ENCODE results near the gene DSN1.
A peak's percentile ranks its signal among the peaks of the same experiment; 100 is the strongest.

The DSN1 gene

DNA sequence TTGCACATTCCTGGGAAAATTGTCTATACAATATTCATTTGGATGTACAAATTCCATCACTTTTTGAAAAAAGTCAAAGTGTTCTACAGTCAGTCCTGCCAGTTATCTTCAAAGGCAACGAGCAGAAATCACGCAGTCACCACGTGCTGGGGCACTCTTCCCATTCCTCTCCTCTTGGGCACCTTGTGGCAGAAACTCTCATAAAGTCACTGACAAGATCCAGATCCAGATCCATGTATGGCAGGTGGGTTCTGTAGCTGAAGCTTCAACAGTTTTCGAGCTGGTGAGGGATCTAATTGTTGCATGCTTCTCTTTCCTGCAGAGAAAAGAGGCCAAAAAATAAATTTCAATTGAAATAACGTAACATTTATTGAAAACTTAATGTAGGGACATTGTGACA is 21.0 kb downstream of the DSN1 start:
- no peak for DNase-seq

DNA sequence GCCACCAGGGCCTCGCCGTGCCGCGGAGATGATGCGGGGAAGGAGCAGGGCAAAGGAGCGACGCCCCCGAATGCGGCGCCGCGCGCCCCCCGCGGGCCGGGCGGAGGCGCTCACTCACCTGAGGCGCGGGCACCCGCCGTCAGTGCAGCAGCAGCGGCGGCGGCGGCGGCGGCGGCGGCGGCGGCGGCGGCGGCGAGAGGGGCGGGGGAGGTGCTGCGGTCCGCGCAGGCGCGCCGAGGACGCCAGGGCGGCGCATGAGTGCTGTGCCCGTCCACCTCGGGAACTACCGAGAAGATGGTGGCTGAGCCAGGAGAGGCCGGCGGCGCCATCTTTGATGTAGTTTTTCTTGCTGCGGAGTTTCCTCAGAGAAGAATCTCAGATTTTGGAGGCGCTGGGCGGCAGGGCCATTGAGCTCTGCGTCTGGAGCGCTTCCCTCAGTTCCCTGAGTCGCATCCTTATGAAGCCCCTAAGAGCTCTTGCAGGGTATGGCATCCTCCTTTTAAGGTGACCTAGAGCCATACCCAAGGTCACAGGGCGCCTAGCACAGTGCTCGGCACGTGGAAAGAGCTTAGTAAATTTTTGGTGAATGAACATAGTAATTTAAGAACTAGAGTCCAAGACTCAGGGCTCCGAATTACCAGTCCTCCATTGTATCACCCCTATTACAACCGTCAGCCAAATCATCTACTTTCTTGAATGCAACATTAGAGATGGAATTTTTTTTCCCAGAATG is 27.5 kb downstream of the DSN1 start, which contains the start of gene NDRG3:
Gene NDRG3, minus strand, starts transcription at position 164 of the 733 bp plus-strand sequence. CDS start 24,355 bp downstream, outside the sequence.
- peak; percentile 91 for DNase-seq

DNA sequence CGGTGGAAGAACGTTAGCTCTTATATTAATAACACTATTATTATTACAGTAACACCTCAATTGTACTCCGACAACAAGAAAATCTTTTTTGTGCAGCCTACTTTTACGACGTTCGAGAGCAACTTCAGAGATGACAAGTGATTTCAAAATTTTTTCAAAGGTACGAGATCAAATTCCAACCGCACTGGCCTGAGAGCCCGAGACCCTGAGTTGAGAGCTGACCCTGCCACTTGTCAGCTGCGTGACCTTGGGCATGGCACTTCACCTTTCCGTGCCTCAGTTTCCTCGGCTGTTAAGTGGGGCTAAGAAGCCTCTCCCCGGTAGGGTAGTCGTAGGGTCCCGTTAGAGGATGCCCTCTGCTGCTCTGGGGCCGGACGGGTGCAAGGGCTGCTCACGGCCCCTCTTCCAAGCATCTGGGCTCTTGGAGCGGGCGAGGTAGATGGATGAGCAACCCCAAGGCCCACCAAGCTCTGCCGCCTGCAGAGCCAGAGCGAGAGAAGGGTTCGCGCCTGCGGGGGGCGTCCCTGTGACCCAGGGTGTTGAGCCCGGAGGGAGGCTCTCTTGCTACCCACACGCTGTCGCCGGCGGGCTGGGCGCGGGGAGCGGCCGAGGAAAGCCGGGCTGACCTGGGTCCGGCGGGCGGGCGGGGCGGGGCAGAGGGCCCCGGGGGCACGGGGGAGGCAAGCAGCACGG is 28.2 kb downstream of the DSN1 start:
- no peak for DNase-seq

DNA sequence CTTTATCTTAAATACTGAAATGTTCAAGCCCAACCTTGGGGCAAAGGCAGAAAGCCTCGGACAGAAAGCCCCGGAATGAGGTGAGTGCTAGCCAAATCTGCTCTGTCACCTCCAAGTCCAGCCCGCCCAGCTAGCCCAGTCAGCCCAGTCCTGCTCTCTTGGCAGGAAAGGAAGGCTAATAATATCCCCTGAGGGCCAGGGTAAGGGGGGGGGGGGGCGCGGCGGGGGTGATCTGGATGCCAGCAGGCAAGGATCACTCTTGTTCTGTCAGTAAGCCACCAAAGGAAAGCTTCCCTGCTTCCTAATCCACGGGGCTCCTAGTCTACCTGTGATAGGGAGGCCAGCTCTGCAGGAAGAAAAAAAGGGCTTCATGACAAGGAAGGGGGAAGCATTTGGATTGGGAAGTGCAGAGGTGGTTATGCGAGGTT is 28.8 kb downstream of the DSN1 start:
- no peak for DNase-seq

DNA sequence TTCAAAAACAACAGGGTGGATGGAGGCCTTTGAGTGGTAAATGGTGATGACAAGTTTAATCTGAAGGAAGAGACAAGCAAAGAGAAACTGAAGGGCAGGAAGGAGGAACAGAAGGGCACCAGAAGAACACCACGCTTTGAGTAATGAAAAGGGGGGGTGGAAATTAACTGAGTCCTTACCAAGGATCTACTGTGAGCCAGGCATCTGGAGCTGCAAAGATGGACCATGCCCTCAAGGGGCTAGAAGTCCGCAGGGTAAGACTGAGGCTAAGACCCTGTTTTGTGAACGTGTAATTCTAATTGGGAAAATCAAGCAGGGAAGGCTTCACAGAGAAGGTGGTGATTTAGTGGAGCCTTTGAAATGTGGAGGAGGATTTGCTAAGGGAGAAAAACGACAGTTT is 29.3 kb downstream of the DSN1 start:
- DNase-seq, result no peak

DNA sequence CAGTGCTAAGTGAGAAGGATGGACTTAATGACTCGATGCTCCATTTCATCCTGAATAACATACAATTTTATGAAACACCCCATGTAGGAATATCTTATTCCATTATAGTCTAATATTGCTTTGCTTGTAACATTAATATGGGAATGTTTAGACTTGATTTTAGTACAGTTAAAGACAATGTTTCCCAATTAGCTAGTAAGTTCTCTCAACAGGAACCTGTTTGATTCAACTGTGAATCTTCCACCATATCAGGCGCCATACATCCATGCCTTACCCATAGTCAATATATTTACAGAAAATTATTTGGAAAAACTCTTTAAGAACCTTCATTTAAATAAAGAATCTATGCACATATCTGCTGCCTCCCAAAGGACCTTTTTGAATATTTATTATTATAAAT is 31.0 kb downstream of the DSN1 start:
- no peak for DNase-seq

DNA sequence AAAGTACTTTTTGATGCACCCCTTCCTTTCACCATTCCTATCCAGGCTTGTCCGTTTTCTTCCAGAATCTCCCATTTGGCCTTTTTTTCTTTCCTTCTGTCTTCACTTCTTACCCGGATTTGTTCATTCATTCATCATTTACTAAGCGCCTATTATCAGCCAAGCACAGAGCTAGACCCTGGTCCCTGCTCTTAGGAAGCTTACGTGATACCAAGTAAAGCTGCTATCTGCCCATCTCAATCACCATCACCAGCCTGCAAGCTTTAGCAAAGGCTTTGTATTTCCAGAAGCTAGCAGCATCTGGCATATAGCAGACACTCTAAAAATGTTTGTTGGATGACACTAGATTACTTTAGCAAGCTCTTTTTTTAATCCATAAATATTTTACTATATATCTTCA is 32.5 kb downstream of the DSN1 start:
- DNase-seq, result no peak

DNA sequence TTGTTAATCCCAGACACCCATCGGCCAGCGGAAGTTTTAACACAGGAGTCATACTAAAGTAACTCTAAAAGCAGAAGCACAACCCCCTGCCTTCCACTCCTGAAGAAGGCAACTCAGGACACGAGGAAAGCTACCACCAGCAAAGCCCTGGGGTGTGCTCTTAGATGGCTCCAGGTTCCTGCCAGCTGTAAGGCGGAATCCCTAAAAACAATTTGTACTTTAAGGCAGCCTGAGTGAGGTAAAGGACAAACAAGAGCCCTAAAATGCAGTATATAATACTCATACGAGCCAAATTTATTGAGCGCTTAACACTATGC is 36.4 kb downstream of the DSN1 start:
- no peak for DNase-seq

DNA sequence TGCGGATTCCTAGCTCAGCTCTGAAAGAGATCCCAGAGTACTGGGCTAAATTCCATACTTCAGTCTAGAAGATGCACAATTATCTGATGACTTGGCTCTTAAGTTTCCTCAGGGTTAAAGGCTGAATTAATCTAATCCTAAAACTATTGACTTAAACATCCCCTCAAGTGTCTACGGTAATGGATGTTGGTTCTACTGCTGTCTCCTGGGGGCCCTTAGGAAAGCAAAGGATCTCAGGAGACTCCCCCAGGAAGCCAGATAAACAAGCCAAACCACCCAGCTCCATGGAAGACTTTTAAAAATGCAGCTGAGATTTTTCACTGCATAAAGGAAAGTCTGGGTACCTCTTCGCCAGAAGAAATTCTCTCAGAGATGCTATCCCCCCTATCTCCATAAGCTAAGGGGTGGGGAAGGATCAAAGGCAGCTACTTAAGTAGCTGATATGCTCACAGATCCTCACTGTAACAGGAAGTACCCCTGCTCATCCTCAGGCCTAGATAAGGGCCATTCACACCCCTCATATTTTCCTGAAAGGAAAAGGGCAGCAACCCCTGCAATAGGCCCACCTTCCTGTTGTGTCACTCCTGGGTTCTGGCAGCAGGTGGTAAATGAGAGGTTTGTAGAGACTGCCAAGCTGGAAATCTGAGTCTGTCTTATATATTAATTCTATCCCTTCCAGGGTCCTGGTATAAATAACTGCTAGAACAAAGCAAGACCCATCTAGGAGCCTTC is 36.9 kb downstream of the DSN1 start:
- DNase-seq, result no peak

DNA sequence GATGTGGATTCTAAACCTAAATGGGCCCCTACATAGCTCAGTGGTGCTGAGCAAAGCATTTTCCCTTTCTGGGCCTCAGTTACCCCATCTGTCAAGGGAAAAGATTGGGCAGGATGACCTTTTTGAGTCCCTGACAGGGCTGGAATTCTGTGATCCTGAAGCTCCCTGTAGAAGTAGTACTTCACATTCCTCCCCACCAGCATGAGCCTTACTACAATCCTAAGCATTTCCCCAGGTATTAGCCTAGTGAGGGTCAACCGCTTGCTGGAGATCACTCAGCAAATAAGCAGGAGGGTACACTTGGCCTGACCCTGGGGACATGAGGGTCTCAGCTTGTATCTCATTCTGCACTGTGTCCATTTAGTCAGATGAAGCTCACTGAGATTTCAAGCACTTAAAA is 41.1 kb downstream of the DSN1 start:
- DNase-seq, result no peak

DNA sequence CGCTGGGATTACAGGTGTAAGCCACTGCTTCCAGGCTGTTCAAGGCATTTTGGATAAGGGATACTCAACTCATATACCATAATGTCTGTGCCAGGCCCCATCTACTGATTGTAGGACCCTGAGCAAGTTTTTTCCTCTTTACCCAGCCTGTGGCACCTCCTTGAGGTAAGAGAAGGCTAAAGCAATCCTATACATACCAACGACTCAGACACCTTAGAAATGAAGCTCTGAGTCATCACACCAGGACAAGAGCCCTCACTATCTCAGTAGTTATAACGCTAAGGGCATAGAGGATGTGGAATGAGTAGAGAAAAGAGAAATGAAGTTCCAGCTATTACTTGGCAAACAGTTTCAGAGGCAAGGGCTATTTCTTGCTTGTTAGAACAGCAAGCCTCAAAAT is 44.6 kb downstream of the DSN1 start:
- DNase-seq, result no peak

DNA sequence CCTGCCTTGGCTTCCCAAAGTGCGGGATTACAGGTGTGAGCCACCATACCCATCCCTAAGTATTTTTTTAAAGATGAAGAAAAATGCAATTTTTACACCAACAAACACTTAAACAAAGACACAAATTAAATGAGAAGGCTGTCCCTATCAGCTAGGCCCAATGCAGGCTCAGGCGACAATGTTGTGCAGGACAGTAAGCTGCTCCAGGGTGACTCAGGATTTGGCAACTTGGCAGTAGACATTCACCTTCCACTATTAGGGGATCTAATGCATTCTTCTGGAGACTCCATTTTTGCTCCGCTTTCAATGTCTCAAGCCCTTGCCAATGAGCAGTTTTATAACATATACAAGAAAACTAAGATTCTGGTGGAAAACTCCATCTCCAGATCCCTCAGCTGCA is 47.4 kb downstream of the DSN1 start:
- DNase-seq, result no peak

DNA sequence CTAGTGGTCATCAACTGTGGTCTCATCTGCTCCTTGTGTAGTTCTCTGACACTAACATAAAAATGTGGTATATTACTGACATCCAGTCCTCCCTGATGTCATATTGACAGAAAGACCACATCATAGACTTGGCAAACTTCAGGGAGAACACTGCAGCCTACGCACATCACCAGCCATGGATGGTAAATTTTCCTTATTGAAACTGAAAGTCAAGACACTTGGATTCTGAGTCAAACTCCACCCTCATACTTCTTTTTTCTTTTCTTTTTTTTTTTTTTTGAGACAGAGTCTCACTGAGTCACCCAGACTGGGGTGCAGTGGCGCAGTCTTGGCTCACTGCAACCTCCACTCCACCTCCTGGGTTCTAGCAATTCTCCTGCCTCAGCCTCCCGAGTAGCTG is 53.1 kb downstream of the DSN1 start:
- DNase-seq, result no peak

DNA sequence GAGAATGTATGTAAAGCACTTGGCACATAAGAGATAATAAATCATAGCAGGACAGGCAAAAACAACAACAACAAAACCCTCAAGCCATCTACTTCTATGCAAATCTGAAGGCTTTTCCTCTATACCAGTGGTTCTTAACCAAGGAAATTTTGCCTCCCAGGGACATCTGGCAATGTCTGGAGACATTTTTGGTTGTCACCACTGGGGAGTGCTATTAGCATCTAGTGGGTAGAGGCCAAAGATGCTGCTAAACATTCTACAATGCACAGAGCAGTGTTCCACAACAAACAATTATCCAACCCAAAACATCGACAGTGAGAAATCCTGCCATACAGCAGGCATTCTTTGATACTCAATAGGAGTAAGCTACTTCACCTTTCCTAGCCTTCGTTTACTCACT is 55.9 kb downstream of the DSN1 start:
- no peak for DNase-seq

DNA sequence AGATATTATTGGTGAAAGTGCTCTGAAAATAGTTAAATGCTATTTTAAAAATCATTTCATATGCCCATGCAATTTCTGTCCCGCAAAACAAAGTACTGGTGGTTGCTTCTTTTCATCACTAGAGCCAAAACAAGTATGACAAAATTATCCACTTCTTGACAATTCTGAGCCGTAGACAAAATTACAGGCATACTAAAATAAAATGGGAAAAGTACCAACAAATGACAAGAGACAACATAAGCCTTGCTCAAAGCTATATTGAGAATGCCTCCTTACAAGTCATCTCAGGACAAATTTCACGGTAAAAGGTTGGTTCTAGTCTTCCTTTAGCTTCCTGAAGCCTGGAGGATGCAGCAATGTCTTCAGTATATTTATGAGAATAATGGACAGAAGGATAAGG is 56.5 kb downstream of the DSN1 start:
- DNase-seq, result no peak

DNA sequence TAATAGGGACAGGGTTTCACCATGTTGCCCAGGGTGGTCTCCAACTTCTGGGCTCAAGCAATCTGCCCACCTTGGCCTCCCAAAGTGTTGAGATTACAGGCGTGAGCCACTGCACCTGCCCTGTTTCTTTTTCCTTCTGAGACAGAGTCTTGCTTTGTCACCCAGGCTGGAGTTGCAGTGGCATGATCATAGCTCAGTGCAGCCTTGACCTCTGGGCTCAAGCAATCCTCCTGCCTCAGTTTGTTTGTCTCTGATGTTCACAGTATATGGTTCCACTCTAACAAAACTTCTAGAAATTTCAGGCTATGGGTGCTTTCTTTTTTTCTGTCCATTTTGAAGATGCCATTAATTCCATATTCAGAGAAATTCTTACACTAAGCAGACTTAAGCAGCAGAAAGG is 60.8 kb downstream of the DSN1 start:
- no peak for DNase-seq

DNA sequence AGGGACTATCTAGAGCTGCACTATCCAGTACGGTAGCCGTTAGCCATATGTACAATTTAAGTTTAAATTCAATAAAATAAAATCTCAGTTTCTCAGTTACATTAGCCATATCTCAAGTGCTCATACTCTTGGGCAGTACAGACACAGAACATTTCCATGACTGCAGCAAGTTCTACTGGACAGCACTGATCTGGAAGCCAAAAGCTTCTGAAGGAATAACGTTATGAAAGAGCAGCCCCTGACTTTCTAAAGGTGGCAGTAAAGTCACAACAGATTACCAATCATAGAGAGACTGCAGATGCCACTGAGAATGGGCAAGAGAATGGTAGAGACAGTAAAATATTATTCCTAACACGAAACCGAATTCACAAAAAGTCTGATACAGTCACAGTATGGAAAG is 64.4 kb downstream of the DSN1 start:
- DNase-seq, result no peak

DNA sequence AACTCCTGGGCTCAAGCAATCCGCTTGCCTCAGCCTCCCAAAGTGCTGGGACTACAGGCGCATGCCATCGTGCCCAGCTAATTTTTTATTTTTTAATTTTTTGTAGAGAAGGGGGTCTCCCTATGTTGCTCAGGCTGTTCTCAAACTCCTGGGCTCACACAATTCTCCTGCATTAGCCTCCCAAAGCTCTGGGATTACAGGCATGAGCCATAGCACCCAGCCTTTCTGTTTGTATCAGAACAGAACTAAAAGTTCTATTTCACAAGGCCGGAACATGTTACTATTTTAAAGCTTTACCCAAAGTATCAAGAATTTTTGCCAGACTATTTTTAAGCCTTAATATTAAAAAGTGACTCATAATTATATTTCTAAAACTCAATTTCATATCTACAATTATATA is 70.0 kb downstream of the DSN1 start:
- no peak for DNase-seq
